Natural killer cell (primary cell): ENCODE data around the gene CCDC27. TPM values are rescaled to one million over a fixed set of nuclear protein-coding genes. Genes with fewer than 3 reads are reported as not detected.

Experiments used
- ATAC-seq, 3 donors: fragments of 150-1000 bp in 2 of 3; fragments of 200-7000 bp in 1 of 3; cut with Tn5 transposase; 1 replicate in 1 of 3; 2 replicates in 2 of 3; pipeline ENCODE4 v1.10.0; 2021; ENCODE audit warnings: mild to moderate bottlenecking in 2 of 3, moderate library complexity in 2 of 3
- DNase-seq, 2 donors: peaks; one replicate each; pipeline versions ENCODE4 v3.0.0 to v3.0.0-alpha.2; 2013 to 2021; ENCODE audit warnings: mixed read lengths in 1 of 2
- H3K27ac ChIP-seq: one replicate; pipeline ENCODE4 v1.5.1; 2013; ENCODE audit warnings: mild to moderate bottlenecking, low read length
- H3K27me3 ChIP-seq: one replicate; pipeline ENCODE4 v1.6.1; 2013; ENCODE audit warnings: low read length; ENCODE audit not compliant: control insufficient read depth, insufficient read depth
- H3K36me3 ChIP-seq: one replicate; pipeline ENCODE4 v1.6.1; 2013; ENCODE audit warnings: low read length; ENCODE audit not compliant: control insufficient read depth, insufficient read depth
- H3K4me1 ChIP-seq: one replicate; pipeline ENCODE4 v1.6.1; 2013; ENCODE audit warnings: low read length; ENCODE audit not compliant: control insufficient read depth, insufficient read depth
- H3K4me3 ChIP-seq: one replicate; pipeline ENCODE4 v1.5.1; 2013; ENCODE audit warnings: low read length
- H3K9me3 ChIP-seq: one replicate; pipeline ENCODE4 v1.6.1; 2013; ENCODE audit warnings: low read length; ENCODE audit not compliant: control insufficient read depth, insufficient read depth
- H3K27ac Mint-ChIP-seq, 2 donors: one replicate each; pipeline ENCODE4 v1.8.0; 2022; ENCODE audit warnings: mild to moderate bottlenecking in 2 of 2, mixed read lengths in 2 of 2, moderate library complexity in 1 of 2
- H3K27me3 Mint-ChIP-seq, 2 donors: one replicate each; pipeline ENCODE4 v1.8.0; 2022; ENCODE audit warnings: low read depth in 2 of 2, mixed read lengths in 2 of 2
- H3K36me3 Mint-ChIP-seq: one replicate; pipeline ENCODE4 v1.8.0; 2022; ENCODE audit warnings: mixed read lengths
- H3K4me1 Mint-ChIP-seq, 2 donors: one replicate each; pipeline ENCODE4 v1.8.0; 2022; ENCODE audit warnings: mixed read lengths in 2 of 2
- H3K4me3 Mint-ChIP-seq: one replicate; pipeline ENCODE4 v1.8.0; 2022; ENCODE audit warnings: mild to moderate bottlenecking, moderate library complexity, mixed read lengths
- H3K9me3 Mint-ChIP-seq, 2 donors: one replicate each; pipeline ENCODE4 v1.8.0; 2022; ENCODE audit warnings: mixed read lengths in 2 of 2
- WGBS: methylation state at CpG from one replicate; pipeline ENCODE4 v1.1.7; 2013; ENCODE audit warnings: missing lambda C conversion rate; ENCODE audit not compliant: insufficient coverage; 5-methylcytosine and 5-hydroxymethylcytosine counted together
- intact Hi-C: fragments of 100-400 bp; cut with micrococcal nuclease; formaldehyde crosslinking; loops from one replicate; pipeline ENCODE4 v1.14.2; 2022
- total RNA-seq, 4 donors: library from RNA; stranded (reverse); fragments of 120-200 nt in 1 of 4; gene quantifications; one replicate each; pipeline versions ENCODE4 v1.2.3 to v1.2.4, GENCODE V29; 2013 to 2022
- TF ChIP-seq, protein P1 (sequence below): fragments of 200-600 bp; IDR thresholded peaks from one replicate; pipeline ENCODE4 v1.8.0; 2022; ENCODE audit warnings: antibody characterized with exemption

Gene CCDC27
- total RNA-seq: not detected
- total RNA-seq (2013): not detected

DNA sequence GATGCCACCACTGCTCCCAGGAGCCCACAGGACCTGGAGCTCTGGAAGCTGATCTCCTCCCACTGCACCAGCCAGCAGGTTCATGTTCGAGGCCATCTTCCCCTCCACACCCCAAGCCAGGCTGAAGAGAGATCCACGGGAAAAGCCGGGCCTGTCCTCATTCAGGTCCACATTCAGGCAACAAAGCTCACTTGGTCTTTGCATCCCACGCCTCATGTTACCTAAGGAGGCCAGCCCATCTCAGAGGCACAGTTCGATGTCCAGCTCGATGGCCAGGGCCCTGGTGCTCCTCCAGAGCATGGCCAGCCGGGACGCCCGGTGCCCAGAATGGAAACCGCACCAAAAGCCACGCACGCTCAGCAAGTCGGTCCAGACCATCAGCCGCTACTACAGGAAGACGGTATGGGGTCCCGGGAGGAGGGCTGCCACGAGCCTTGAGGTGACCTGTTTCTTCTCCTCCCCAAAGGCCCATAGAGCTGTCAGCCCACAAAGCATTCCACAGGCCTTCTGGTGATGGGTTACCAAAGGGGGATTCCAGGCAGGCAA is at the start of gene CCDC27:
Gene CCDC27, plus strand, starts transcription at position 51 of the 546 bp plus-strand sequence. Its CDS starts 32 bp downstream, at position 83.
- Histone ChIP-seq H3K4me3 (no peak within 1 kb of the TSS), H3K36me3 (no peaks in the 10 kb centered on the region), H3K4me1 (peaks cover 7% of the 10 kb centered on the region), H3K27ac (no peak within 1 kb of the TSS), H3K27me3 (no peaks in the 10 kb centered on the region), H3K9me3 (no peaks in the 10 kb centered on the region)
- DNase-seq: no peak
- Mint-ChIP-seq H3K4me1 (peaks cover 7 to 8% of the 10 kb centered on the region in 2 donors), H3K36me3 (no peaks in the 10 kb centered on the region), H3K9me3 (no peaks in the 10 kb centered on the region), H3K27me3 (peaks cover 0 to 10% of the 10 kb centered on the region in 2 donors), H3K27ac (no peak within 1 kb of the TSS), H3K4me3 (peak within 1 kb of the TSS; percentile 21)
- WGBS: 85% methylated on average over 17 of the region's 17 CpGs
- intact Hi-C loops: no loop called here
- TF ChIP-seq, protein P1, sequence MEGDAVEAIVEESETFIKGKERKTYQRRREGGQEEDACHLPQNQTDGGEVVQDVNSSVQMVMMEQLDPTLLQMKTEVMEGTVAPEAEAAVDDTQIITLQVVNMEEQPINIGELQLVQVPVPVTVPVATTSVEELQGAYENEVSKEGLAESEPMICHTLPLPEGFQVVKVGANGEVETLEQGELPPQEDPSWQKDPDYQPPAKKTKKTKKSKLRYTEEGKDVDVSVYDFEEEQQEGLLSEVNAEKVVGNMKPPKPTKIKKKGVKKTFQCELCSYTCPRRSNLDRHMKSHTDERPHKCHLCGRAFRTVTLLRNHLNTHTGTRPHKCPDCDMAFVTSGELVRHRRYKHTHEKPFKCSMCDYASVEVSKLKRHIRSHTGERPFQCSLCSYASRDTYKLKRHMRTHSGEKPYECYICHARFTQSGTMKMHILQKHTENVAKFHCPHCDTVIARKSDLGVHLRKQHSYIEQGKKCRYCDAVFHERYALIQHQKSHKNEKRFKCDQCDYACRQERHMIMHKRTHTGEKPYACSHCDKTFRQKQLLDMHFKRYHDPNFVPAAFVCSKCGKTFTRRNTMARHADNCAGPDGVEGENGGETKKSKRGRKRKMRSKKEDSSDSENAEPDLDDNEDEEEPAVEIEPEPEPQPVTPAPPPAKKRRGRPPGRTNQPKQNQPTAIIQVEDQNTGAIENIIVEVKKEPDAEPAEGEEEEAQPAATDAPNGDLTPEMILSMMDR: no peak
- ATAC-seq: no peak

DNA sequence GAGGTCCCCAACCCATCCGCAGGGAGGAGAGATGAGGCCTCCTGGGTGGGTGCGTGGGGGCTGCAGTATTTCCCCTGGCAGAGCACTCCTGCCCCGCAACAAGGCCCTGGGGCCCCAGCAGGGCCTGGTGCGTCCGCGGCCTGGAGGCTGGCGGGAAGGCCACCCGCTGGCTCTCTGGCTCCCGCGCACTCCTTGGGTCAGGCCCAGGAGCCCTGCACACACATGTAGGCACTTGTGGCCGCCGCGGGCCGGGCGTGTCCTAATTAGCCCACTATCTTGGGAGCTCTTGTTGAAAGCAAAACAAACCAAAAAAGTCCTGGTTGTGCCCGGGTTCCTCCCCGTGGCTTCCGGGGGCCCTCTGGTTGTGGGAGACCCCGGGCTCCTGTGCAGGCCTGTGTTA is 49.7 kb upstream of the CCDC27 start:
- TF ChIP-seq, protein P1: no peak
- Histone ChIP-seq H3K36me3 (no peaks in the 10 kb centered on the region), H3K4me3 (no peak overlapping the region), H3K9me3 (no peaks in the 10 kb centered on the region), H3K4me1 (peaks cover 5% of the 10 kb centered on the region), H3K27ac (no peak overlapping the region), H3K27me3 (no peaks in the 10 kb centered on the region)
- Mint-ChIP-seq H3K27ac (no peak overlapping the region), H3K36me3 (no peaks in the 10 kb centered on the region), H3K4me3 (no peak overlapping the region), H3K9me3 (no peaks in the 10 kb centered on the region), H3K4me1 (peaks cover 5 to 10% of the 10 kb centered on the region in 2 donors), H3K27me3 (no peaks in the 10 kb centered on the region)
- no peak for ATAC-seq
- intact Hi-C loops: no loop called here
- DNase-seq: no peak
- 89% methylated on average over 19 of the region's 19 CpGs for WGBS

DNA sequence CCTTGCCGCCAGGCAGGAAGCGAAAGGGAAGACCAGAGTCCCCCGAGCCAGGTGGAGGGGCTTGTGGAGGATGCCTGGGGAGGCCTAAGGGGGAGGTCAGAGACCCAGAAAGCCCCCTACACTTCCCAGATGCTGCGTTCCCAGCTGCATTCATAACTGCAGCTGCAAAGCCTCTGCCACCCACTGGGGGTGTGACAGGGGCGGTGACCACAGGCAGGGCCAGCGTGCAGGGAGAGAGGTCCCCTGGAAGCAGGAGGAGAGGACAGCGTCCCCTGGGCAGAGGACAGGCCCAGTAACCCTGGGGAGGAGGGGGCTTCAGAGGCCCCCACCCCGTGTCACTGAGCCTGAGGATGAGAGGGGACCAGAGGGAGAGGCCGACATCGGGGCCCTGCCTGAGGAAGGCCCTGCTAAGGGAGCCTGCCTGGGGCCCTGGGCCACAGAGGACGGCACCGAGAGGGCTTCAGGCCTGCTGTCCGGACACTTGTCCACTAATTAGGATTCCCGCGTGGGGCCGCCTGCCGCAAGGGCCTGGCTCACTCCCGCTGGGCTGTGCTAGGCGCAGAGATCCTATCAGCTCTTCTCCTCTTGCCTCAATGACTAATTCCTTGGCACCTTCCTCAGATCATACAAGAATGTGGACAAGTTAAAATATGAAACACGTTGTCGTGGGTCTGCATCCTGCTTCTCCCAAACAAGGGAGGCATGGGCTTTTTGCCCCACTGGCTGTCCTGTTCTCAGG is 49.1 kb upstream of the CCDC27 start:
- no peaks in the 10 kb centered on the region for H3K27me3 Mint-ChIP-seq
- intact Hi-C loops: no loop called here
- no peaks in the 10 kb centered on the region for H3K36me3 Mint-ChIP-seq
- WGBS: 90% methylated on average over 21 of the region's 21 CpGs
- Histone ChIP-seq H3K9me3 (no peaks in the 10 kb centered on the region), H3K27ac (no peak overlapping the region), H3K27me3 (peaks cover under 1% of the 10 kb centered on the region), H3K36me3 (no peaks in the 10 kb centered on the region), H3K4me3 (no peak overlapping the region), H3K4me1 (peaks cover 5% of the 10 kb centered on the region)
- H3K9me3 Mint-ChIP-seq: no peaks in the 10 kb centered on the region
- peaks cover 5 to 10% of the 10 kb centered on the region in 2 donors for H3K4me1 Mint-ChIP-seq
- TF ChIP-seq, protein P1: no peak
- peak overlapping the region in 1 of 2 donors; percentile 65 for H3K27ac Mint-ChIP-seq
- H3K4me3 Mint-ChIP-seq: no peak overlapping the region
- ATAC-seq: no peak
- DNase-seq: no peak
